Placental pericyte (primary cell): ENCODE data around the gene C5orf15. TPM values are rescaled to one million over a fixed set of nuclear protein-coding genes. Genes with fewer than 3 reads are reported as not detected.

ENCODE experiments used
- total RNA-seq: library from RNA; depleted of rRNA; stranded (reverse); fragments of >200 nt; gene quantifications from 2 replicates; pipeline ENCODE4 v1.2.3, GENCODE V29; 2012

The C5orf15 gene
- total RNA-seq, result 53.8 and 97.6 TPM in 2 replicates

GRCh38 chr5:133968204-133968980 is at the start of gene C5orf15:
Gene C5orf15, minus strand, starts transcription at chr5:133968625. Its CDS starts 41 bp downstream, at chr5:133968584.

GRCh38 chr5:134004626-134005416 is 36.4 kb upstream of the C5orf15 start, which contains the start of gene VDAC1:
Gene VDAC1, minus strand, starts transcription at chr5:134004975. Its CDS starts 11,963 bp downstream, at chr5:133993012.

Other genes starting within 250 kb of the C5orf15 start
- gene VDAC1, start 36.4 kb upstream of the C5orf15 start, total RNA-seq, result 206 and 364 TPM in 2 replicates
- gene TCF7, start 146.1 kb upstream of the C5orf15 start, total RNA-seq, result 0.44 and 3.9 TPM in 2 replicates
- gene SKP1, start 208.3 kb upstream of the C5orf15 start, total RNA-seq, result 138 and 206 TPM in 2 replicates